Activated T-cell treated with anti-CD3 and anti-CD28 coated beads, Interleukin-2, amount 50 U/mL, for 48 hours (primary cell): ENCODE results near the gene STMN1.

Experiments
- DNase-seq, 2 experiments: peaks; one replicate each; pipeline ENCODE4 v3.0.0-alpha.2; 2020

Gene STMN1

DNA sequence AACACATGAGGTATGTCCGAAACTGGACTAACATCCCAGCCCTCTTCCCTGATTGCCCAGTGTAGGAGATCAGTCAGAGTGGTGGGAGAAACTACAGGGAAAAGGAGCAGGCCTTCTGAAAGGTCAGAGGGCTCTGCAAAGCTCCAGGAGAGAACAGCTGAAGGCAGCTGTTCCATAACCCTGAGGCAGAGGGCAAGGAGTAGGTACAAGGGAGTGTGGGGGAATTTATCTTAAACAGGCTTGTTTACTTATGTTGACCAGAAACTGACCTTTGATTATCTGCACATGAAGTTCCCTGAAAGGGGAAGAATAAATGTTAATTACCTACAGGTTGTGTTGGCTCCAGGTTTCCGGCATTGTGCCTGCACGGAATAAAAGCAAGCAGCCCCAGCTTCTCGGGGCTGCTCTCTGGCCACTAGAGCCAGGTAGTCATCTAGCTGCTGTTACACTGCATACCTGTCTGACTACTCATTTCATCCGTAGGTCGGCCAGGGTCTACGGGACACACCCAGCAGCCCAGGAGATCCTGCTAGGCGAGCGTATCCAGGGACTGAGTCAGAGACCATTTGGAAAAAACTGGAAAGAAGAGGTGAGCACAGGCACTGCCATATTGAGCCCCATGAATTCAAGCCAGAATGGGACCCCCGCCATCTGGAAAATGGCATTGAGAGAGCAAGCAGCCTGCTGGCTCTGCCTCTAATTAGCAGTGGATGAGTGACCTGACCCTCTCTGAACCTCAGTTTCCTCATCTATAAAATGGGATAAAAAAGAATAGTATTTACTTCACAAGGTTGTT is 15.8 kb downstream of the STMN1 start:
- no peak for DNase-seq

DNA sequence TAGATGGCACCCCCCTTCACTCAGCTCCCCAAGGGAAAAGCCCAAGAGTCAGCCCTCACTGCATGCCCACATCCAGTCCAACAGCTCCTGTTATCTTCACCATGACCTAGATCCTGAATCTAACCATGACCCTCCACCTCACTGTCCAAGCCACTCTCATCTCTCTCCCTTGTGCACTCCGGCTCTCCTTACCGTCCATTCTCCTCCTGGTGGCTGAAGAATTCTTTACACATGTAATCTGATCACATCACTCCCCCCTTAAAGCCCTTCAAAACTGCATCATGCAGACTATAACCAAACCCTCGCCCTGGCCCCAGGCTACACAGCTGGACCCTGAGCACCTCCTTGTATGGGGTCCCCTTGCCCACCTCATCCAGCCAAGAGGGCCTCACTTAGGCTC is 16.7 kb downstream of the STMN1 start:
- DNase-seq, result no peak

DNA sequence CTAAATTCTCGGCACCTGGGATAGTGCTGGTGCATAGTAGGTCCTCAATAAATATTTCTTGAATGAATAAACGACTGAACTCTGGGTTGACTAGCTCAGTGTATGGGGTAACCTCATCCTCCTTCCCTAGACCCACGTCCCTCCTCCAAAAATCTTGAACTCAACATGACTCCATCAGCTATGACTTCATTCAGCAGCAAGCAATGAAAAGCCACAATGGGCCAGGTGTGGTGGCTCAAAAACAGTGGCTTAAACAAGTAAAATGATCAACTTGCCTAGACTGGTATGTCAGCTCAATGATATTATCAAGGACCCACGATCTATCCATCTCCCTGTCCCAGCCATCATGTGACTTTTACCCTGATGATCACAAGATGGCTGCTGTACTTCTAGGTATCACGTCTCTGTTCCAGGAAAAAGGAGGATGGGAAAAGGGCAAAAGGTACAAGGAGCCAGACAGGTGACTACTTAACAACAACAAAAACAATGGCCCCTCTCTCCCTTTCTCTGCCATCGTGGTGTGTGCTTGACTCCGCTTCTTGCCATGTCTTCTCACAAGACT is 17.7 kb downstream of the STMN1 start:
- no peak for DNase-seq

DNA sequence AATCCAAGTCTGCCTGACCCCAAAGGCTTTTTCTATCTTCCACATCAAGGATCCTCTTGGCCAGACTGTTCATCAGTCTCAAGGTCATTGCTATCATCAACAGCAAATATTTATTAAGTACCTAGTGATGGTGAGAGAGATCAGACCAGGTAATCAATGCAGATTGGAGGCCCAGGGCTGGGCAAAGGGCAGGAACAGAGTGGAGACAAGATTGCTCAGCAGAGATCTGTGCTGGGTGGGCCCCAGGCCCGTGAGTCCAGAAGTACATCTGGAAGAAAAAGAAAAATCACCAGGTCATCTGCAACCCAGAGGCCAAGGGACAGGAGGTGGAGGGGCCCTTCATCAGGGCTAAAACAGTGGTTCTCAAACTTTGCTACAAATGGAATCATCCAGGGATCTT is 20.6 kb downstream of the STMN1 start:
- DNase-seq, result no peak

DNA sequence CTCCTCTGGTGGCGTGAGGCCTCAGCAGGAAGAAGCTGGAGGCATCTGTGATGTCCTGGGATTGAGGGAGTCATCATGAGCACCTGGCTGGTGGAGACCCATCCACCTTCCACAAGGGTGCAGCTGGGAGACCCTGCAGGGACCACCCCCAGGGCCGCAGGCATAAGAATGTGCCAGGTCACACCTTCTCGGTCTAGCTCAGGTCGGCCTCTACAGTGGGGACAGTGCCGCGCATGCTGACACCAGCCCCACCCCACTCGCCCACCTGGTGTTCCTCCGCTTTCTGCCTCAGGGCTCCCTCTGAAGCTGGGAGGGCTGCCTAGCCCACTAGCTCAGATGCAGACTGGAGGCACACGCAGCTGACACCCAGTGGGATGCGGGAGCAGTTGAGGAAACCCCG is 25.0 kb downstream of the STMN1 start:
- no peak for DNase-seq

DNA sequence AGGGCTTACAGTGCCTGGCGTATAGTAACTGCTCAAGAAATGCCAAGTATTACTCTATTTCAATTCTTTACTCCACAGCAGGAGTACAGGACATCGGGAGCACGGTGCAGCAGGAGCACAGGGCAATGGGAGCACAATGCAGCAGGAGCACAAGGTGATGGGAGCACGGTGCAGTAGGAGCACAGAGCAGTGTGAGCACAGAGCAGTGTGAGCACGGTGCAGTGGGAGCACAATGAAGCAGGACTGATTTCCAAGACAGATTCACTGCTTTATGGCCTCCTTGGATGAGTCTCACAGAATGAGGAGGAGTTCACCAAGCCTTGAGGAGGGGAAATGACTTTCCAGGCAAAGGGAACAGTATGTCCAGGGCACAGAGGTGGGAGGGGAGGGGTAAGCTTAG is 25.7 kb downstream of the STMN1 start:
- no peak for DNase-seq

DNA sequence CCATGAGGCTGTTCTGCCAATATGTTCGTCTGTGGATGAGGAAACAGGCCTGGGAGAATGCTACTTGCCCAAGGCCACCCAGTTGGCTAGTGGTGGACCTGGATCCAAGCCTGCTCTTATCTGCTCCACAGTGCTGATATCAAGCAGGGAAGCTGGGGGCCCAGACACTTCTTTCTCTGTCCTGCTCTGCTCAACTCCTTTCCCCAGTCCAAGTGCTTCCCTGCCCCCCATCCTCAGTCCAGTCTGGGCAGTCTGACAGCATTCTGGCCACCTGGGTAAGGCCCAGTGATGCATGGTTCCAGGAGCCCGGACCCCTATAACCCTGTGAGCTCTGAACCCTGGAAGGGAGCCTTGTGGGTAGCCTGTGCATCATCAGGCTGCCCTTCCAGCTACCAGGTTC is 26.5 kb downstream of the STMN1 start:
- no peak for DNase-seq

DNA sequence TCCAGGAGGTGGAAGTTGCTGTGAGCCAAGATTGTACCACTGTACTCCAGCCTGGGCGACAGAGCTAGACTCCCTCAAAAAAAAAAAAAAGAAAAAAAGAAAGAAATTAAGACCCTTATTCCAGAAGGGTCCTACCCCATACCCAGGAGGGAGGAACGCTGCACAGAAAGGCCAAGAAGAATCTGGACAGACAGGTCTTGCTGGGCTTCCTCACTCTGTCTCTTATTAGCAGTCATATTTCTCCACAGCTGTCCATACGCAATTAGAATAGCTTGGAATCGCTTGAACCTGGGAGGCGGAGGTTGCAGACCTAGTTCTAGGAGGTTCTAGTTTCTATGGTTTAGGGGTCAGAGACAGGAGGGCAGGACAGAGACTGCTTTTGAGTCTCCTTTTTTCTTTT is 27.5 kb downstream of the STMN1 start:
- DNase-seq, result no peak

DNA sequence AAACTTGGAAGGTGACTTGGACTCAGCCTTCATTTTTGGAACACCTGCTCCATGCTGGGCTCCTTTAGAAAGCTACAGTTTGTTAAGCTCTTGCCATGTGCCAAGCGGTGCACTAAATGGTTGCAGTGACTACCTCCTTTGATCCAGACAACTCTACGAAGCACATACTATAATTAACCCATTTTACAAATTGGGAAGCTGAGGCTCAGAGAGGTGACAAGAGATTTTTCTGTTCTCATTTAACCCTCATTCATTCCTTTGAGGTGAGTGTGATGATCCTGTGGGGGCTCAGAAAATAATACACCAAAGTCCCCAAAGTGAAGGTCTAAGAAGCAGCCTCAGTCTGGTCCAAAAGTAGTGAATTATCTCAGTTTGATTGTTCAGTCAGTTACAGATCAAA is 29.1 kb downstream of the STMN1 start:
- no peak for DNase-seq

DNA sequence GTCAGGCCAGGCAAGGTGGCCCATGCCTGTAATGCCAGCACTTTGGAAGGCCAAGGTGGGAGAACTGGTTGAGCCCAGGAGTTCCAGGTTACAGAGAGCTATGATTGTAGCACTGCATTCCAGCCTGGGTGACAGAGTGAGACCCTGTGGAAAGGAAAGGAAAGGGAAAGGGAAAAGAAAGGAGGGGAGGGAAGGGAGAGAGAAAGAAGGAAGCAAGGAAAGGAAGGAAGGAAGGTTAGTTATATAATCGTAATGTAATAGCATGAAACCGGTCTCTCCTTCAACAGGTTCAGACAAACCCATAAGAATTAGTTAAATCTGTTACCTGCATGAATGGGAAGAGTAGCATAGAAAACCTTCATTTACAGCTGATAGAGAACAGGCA is 29.5 kb downstream of the STMN1 start:
- no peak for DNase-seq

DNA sequence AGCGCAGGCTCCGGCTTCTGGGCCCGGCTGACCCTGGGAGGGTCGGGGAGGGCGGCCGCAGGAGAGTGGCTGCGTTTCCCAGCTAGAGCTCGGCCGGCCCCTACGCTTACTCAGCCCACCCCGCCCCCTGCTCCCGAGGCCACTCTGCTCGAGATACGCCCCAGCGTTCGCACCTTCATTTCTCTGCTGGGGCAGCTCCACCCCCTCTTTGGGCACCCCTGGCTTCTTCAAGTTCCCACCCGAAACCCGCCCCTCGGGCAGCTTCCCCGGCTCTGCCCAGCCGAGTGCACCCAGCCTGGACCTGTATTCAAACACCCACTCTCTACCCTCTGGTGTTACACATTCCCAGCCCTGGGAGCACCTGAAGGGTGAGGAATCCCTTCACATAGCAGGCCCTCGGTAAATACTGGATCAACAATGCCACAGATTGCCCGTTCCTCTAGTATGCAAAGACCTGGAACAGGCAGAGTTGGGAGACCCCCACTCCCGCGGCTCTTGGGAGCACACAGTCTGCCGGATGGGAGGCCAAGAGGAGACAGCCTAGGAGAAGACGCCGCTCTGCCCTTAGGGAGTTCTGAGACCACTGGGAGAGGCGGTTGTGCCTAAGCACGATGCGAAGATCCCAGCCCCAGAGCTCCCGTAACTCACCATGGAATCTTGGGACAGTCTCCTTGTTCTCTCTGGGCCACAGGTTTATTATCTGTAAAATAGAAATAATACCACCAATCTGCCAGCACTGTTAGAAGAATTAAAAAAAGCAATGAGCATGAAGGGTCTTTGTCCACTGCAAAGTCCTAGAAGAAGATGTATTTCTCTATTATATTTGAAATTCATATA is 30.1 kb downstream of the STMN1 start:
- no peak for DNase-seq

DNA sequence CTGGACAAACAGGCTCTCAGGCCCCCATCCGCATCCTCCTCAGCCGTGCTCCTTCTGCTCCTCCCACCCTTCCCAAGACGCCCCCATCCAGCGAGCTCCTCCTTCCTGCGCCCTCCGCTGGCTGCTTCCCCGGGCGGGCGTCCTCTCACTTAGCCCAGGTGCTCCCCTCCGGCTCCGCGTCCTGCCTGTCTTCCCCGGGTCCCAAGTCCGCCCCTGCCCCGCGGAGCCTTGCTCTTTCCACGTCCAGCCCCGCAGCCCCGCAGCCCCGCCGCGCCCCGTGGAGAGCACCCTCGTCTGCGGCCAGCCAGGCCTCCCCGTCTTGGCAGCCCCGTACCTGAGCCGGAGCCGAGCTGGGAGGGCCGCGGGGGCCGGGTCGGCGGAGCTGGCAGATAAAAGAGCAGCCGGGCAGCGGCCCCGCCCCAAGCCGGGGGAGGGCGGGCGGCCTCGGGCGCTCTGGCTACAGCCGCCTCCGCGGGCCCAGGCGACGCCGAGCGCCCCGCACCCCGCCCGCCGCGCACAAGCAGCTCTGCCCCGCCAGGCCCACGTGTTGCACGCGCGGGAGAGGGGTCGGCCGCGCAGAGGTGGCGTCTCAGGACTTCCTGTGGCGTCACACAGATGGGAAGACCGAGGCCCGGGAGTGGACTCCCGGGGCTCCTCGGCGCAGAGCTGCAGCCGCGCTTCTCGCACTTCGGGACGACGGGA is 30.9 kb downstream of the STMN1 start, which contains the start of gene PAQR7:
Gene PAQR7 (minus strand): TSS at position 555 of the 702 bp plus-strand sequence. CDS start 11,869 bp downstream, outside the sequence.
- DNase-seq, result peak; percentile 70 to 79

DNA sequence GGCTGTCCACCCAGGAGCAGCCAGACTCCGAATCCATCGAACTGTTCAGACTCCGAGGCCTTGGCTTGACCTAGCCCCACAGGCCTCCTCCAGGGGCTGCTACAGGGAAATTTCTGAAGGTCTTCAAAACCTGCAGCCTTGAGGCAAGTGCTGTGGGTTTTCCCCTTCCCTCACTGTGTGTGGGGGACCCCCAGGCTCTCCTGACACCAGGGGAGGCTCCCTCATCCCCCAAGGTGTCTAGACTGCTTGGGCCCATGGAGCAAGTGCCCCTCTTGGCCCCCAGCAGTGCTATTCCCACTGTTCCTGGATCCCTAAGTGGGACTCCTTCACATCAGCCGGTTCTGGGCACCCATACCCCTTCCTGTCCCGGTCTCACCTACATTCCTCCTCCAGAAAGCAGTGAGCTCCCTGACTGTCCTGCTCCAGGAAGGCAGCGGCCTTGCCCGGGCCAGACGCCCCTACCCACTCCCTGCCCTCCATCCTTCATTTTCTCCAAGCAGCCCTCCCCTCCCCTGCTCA is 31.5 kb downstream of the STMN1 start:
- no peak for DNase-seq

DNA sequence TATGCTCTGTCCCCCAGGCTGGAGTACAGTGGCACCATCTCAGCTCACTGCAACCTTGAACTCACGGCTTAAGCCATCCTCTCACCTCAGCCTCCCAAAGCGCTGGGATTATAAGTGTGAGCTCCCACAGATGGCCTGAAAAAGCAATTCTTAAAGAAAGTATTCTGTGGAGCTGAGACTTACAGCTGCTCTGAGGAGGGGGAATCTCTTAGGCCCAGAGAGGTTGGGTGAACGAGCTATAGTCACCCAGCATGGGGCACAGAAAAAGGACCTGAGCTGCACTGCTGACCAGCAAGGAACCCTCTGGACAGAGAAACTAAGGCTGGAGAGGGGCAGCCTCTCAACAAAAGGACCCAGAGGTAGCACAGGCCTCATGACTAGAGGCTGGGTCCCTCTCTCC is 32.0 kb downstream of the STMN1 start:
- no peak for DNase-seq

DNA sequence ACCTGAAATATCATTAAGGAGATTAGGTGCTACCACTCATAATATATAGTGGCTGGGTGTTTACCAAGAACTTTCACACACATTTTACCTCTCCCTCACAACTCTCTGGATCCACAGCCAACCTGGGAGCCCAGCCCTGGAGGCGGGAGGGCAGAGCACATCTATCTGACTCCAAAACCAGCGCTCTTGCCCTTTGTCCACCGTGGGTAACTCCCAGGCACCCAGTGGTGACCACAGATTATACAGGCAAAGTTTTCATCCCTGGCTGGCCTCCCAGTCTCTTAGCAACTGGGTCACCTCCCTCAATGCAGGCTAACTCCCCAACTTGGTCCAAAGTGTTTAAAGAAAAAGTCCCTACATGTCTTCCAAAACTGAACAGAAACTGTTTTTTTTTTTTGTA is 33.1 kb downstream of the STMN1 start:
- DNase-seq, result no peak

DNA sequence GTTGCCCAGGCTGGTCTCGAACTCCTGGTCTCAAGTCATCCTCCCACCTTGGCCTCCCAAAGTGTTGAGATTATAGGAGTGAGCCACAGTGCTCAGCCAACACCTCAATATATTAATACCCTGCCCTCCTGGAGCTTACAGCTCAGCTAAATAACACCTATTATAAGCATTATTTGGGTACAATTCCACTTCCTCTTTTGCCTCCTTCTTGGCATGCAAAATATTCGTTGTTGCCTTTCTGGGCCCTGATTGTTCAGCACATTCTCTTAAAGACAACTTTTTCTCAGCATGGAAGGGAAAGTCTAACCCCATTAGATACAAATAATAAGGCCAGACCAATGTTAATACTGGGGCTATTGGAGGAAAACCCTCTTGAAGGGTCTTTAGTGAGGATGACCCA is 33.5 kb downstream of the STMN1 start:
- DNase-seq, result no peak

DNA sequence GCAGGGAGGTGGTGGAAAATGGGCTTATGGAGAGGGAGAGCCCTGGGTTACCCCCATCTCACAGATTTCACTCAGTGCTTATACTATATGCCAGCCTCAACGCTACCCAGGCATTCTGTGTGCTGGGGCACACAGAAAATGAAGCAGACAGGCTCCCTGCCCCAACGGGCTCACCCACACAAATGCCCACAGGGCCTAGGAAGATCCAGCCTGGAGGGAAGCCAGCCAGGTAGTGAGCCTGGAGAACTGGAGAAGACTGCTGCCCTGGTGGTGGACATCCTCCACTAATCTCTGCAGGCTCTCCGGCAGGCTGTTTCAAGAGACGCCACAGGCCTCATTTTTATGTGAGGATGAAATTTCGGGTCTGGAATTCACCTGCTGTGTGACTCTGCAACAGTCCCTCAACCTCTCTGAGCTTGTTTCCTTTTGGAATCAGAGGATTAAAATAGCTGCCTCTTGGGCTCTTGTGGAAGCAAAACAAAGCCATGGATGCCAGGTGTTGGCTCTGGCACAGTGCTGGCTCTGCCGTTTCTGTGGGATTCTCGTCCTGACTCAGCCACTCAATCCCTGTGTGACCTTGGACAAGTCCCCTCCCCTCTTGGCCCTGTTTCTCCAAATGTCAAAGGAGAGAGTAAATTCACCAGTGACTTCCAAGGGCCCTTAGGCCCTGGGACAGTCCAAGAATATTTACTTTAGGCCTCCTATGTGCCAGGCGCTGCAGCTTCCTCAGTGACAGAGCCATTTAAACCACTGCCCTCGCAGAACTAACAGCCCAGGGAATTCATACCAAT is 34.3 kb downstream of the STMN1 start:
- DNase-seq, result no peak

DNA sequence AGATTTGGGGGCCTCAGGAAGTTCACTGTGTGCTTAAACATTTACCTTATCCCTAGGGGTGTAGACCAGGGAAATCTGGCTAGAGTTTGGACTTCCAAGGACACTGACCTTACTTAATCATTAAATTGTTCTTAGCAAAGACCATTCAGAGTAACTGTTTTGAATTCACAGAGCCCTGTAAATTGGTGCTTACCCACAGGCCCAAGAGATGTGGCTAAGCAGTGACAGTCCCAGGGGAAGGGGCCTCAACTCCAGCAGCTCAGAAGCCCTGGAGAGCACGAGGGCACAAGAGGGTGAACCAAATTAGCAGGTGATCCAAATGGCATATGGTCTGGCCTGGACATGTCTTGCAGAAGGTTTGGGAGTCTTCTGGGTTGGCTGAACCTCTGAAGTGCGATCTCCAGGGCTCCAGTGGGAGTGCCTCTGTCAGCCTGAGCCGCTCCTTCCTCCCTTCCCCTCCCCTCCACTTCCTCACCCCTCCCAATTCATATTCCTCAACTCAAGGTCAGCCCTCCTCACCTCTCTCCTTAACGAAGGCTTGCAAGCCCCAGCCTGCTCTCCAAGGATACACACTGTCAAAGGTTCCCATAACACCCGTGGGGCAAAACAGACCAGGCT is 35.0 kb downstream of the STMN1 start:
- DNase-seq, result no peak

DNA sequence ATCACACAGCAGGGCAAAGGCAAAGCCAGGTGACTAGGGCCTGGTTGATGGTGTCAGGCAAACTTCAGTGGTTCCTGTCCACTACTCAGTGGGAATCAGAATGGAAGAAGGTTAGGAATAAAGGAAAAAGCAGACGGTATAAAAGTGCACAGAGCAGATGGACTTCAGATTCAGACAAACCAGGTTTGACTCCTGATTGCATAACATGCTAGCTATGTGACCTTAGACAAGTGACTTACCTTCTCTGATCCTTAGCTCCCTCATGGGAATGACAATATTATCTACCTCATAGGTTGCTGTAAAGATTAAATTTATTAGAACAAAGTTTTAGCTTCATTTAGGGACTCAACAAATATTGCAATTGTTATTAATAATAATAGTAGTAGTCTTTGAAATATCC is 35.6 kb downstream of the STMN1 start:
- DNase-seq, result no peak

DNA sequence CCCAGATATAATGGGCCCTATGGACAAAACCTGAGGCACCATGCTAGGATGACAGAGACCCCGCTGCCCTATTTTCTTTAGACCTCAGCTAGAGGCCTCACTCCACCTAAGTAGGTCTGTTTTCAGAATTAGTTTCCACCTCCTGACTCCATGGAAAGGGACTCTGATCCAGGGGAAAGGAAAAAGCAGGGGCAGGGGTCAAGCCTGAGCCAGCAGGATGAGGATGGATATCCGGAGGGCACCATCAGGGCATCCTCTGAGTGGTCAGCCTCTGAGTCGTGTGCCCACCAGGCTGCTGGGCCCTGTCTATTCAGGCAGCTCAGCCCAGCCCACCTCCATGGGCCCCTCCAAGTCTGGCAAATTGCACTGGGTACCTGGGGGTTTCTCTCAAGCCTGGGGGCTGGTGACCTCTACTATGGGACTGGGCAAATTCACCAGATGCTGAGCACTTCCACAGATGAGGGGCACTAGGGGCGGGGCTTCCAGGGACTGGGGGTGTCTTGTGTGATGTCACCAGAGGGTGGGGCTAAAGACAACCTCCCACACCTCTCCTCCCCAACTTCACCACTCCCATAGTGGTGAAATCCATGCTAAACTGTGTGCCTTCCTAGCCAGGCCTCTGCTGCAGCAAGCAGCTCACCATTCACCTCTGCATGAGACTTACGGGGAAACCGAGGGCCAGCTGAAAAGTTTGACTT is 36.2 kb downstream of the STMN1 start:
- DNase-seq, result no peak
